ENCODE results near the gene STPG3.

Gene STPG3

DNA sequence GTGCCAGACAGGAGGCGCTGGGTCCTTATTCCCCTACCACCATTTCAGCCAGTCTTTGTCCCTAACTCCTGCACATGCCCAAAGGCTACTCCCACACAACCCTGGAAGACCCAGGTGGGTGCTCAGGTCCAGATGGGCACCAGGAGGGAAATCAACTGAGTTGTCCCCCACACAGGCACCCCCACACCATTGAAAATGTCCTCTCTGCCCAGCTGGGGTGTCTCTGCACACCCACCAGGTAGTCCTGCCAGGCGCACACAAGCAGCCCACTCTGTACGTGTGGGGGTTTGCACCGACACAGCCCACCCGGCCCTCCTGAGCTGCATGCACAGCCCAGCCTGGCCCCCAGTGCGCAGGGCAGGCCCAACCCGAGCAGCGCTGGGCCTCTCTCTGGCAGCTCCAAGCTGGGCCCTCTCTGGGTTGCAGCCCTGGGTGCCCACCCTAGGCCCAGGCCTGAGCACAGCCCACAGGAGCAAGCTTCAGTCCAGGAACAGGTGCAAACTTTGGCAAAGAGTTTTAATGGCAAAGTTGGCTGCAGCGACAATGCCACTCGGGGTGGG lies 31.2 kb upstream of the STPG3 start:
- Histone ChIP-seq H4K91ac (ENCODE audit: low read length) (no peak overlapping the region), H3K14ac (ENCODE audit: low read length in 2 of 2) (no peak overlapping the region), H2AK5ac (ENCODE audit: low read length, severe bottlenecking) (no peak overlapping the region), H3K27ac (ENCODE audit: low read length, poor library complexity, severe bottlenecking) (no peak overlapping the region), H2AFZ (ENCODE audit: low read depth, low read length) (no peak overlapping the region), H3K4me3 (ENCODE audit: insufficient read depth in 1 of 2, low read depth in 1 of 2, low read length in 2 of 2) (no peak overlapping the region), H3K9me3 (ENCODE audit: control insufficient read depth, low read length) (no peaks in the 10 kb centered on the region), H3K4ac (ENCODE audit: low read depth in 1 of 2, low read length in 2 of 2) (no peak overlapping the region), H3K27me3 (ENCODE audit: control insufficient read depth in 1 of 2, insufficient read depth in 1 of 2, low read length in 2 of 2) (no peaks in the 10 kb centered on the region), H3K36me3 (ENCODE audit: control insufficient read depth in 1 of 2, insufficient read depth in 2 of 2, low read depth in 1 of 2, low read length in 2 of 2) (peaks cover 2 to 27% of the 10 kb centered on the region in 2 experiments), H3K4me1 (ENCODE audit: control insufficient read depth, insufficient read depth, low read depth, low read length) (peaks cover 67% of the 10 kb centered on the region), H2BK120ac (ENCODE audit: low read depth, low read length) (no peak overlapping the region), H2BK15ac (ENCODE audit: low read depth, poor library complexity, severe bottlenecking) (no peak overlapping the region), H4K8ac (ENCODE audit: low read length) (no peak overlapping the region), H2BK5ac (ENCODE audit: low read depth, low read length, poor library complexity, severe bottlenecking) (no peak overlapping the region), H3K4me2 (ENCODE audit: low read length, poor library complexity, severe bottlenecking) (no peak overlapping the region), H2BK12ac (ENCODE audit: low read length in 2 of 2) (no peak overlapping the region), H3K79me1 (replicated peaks; ENCODE audit: low read length, poor library complexity, severe bottlenecking) (no peaks in the 10 kb centered on the region), H3K23ac (ENCODE audit: low read length in 2 of 2) (no peak overlapping the region), H3K18ac (ENCODE audit: low read depth in 1 of 2, low read length in 2 of 2) (no peak overlapping the region), H3K9ac (ENCODE audit: low read length) (no peak overlapping the region)
- 93% methylated on average over 10 of the region's 10 CpGs for WGBS
- no peak for DNase-seq

DNA sequence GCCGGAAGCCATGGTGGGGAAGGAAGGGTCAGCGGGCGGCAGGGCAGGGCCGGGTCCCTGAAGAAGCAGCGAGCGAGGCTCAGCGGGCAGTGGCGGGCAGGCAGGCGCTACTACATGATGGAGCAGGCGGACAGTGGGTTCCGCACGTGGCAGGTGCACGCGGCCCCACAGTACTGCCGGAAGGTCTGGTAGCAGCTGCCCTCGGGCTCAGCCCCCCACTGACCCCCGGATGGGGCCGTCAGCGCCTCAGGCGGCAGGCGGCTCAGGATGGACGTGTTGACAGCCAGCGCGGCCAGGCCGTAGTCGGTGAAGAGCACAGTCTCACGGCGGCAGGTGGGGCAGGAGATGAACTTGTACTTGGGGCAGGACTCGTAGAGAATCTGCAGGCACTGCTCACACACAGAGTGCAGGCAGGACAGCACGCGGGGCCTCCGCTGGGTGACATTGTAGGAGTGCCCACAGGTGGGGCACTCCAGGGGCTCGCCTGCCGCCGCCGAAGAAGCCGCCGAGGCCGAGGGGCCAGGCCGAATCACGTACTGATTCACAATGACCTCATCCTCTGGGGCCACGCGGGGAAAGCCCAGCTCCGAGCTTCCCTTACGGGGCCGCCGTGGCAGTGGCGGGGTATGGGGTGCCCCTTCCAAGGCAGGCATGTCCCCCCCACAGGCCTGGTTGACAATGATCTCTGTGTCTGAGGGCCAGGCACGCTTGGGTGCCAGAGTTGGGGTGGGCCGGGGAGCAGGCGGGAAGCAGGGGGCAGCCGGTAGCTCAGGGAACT lies 30.6 kb upstream of the STPG3 start:
- Histone ChIP-seq H2BK5ac (ENCODE audit: low read depth, low read length, poor library complexity, severe bottlenecking) (no peak overlapping the region), H3K27ac (ENCODE audit: low read length, poor library complexity, severe bottlenecking) (no peak overlapping the region), H3K9me3 (ENCODE audit: control insufficient read depth, low read length) (no peaks in the 10 kb centered on the region), H3K9ac (ENCODE audit: low read length) (no peak overlapping the region), H2BK15ac (ENCODE audit: low read depth, poor library complexity, severe bottlenecking) (no peak overlapping the region), H3K4me1 (ENCODE audit: control insufficient read depth, insufficient read depth, low read depth, low read length) (peaks cover 67% of the 10 kb centered on the region), H4K8ac (ENCODE audit: low read length) (no peak overlapping the region), H3K14ac (ENCODE audit: low read length in 2 of 2) (no peak overlapping the region), H3K4ac (ENCODE audit: low read depth in 1 of 2, low read length in 2 of 2) (no peak overlapping the region), H3K79me1 (replicated peaks; ENCODE audit: low read length, poor library complexity, severe bottlenecking) (no peaks in the 10 kb centered on the region), H3K23ac (ENCODE audit: low read length in 2 of 2) (no peak overlapping the region), H3K4me3 (ENCODE audit: insufficient read depth in 1 of 2, low read depth in 1 of 2, low read length in 2 of 2) (peak overlapping the region in 1 of 2 experiments; percentile 14), H2BK12ac (ENCODE audit: low read length in 2 of 2) (peak overlapping the region in 1 of 2 experiments; percentile 70), H2AK5ac (ENCODE audit: low read length, severe bottlenecking) (no peak overlapping the region), H2AFZ (ENCODE audit: low read depth, low read length) (no peak overlapping the region), H3K36me3 (ENCODE audit: control insufficient read depth in 1 of 2, insufficient read depth in 2 of 2, low read depth in 1 of 2, low read length in 2 of 2) (peaks cover 0 to 20% of the 10 kb centered on the region in 2 experiments), H2BK120ac (ENCODE audit: low read depth, low read length) (no peak overlapping the region), H3K4me2 (ENCODE audit: low read length, poor library complexity, severe bottlenecking) (no peak overlapping the region), H3K18ac (ENCODE audit: low read depth in 1 of 2, low read length in 2 of 2) (no peak overlapping the region), H4K91ac (ENCODE audit: low read length) (peak overlapping the region; percentile 14), H3K27me3 (ENCODE audit: control insufficient read depth in 1 of 2, insufficient read depth in 1 of 2, low read length in 2 of 2) (no peaks in the 10 kb centered on the region)
- WGBS: 92% methylated on average over 51 of the region's 52 CpGs
- DNase-seq: no peak

DNA sequence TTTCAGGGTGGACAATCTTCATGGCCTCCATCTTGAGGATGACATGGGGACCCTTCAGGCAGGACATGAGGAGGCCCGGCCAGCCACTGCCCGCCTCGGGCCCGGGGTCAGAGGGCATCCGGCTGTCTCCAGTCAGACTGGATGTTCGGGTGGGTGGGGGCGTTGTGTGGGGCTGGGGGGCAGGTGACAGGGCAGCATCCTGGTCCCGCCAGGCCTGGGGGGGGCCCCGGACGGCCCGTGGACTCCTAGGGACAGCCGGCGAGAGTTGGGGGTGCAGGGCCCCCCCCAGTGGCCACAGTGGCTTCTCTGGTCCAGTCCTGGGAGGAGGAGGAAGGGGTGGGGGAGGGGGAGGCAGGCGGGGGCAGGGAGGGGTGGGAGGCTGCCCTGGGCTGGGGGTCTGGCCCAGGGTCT lies 30.0 kb upstream of the STPG3 start:
- H4K91ac ChIP-seq (ENCODE audit: low read length): no peak overlapping the region
- no peak overlapping the region for H2AFZ ChIP-seq (ENCODE audit: low read depth, low read length)
- H3K4me3 ChIP-seq (ENCODE audit: insufficient read depth in 1 of 2, low read depth in 1 of 2, low read length in 2 of 2): no peak overlapping the region
- no peak overlapping the region for H3K14ac ChIP-seq (ENCODE audit: low read length in 2 of 2)
- no peaks in the 10 kb centered on the region for H3K27me3 ChIP-seq (ENCODE audit: control insufficient read depth in 1 of 2, insufficient read depth in 1 of 2, low read length in 2 of 2)
- H3K4me2 ChIP-seq (ENCODE audit: low read length, poor library complexity, severe bottlenecking): peak overlapping the region; percentile 80
- no peaks in the 10 kb centered on the region for H3K9me3 ChIP-seq (ENCODE audit: control insufficient read depth, low read length)
- DNase-seq: no peak
- no peaks in the 10 kb centered on the region for H3K79me1 ChIP-seq (replicated peaks; ENCODE audit: low read length, poor library complexity, severe bottlenecking)
- H3K27ac ChIP-seq (ENCODE audit: low read length, poor library complexity, severe bottlenecking): no peak overlapping the region
- H3K36me3 ChIP-seq (ENCODE audit: control insufficient read depth in 1 of 2, insufficient read depth in 2 of 2, low read depth in 1 of 2, low read length in 2 of 2): peaks cover 0 to 19% of the 10 kb centered on the region in 2 experiments
- H2AK5ac ChIP-seq (ENCODE audit: low read length, severe bottlenecking): no peak overlapping the region
- H3K4me1 ChIP-seq (ENCODE audit: control insufficient read depth, insufficient read depth, low read depth, low read length): peaks cover 70% of the 10 kb centered on the region
- no peak overlapping the region for H4K8ac ChIP-seq (ENCODE audit: low read length)
- H2BK12ac ChIP-seq (ENCODE audit: low read length in 2 of 2): no peak overlapping the region
- H3K4ac ChIP-seq (ENCODE audit: low read depth in 1 of 2, low read length in 2 of 2): no peak overlapping the region
- no peak overlapping the region for H2BK5ac ChIP-seq (ENCODE audit: low read depth, low read length, poor library complexity, severe bottlenecking)
- no peak overlapping the region for H3K18ac ChIP-seq (ENCODE audit: low read depth in 1 of 2, low read length in 2 of 2)
- no peak overlapping the region for H2BK120ac ChIP-seq (ENCODE audit: low read depth, low read length)
- WGBS: 92% methylated on average over 8 of the region's 14 CpGs
- no peak overlapping the region for H2BK15ac ChIP-seq (ENCODE audit: low read depth, poor library complexity, severe bottlenecking)
- no peak overlapping the region for H3K9ac ChIP-seq (ENCODE audit: low read length)
- H3K23ac ChIP-seq (ENCODE audit: low read length in 2 of 2): no peak overlapping the region

DNA sequence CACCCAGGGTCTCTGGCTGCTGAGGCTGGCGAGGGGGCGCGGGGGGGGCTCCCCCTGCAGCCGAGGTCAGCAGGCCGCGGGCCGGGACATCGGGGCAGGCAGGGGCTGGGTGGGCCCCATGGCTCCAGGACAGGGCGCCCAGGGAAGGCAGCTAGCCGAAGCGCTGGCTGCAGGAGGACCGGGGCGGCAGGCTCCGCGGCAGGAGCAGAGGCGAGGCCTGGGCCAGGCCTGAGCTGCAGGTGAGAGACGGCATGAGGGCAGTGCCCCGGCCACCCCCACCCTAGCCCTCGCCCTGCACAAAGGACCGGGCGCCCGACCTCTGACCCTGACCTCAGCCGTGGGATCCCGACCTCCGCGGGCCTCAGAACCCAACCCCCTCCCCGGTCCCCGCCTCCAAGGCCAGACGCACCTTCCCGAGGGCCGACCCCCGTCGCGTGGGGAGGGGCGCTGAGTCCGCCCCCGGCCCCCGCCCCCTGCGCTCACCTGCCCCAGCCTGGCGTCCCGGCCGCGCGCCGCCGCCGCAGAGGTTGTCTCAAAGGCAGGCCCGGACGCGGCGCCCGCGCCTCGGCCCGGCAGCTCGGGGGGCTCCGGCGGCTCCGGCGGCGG lies 29.5 kb upstream of the STPG3 start:
- peaks cover 69% of the 10 kb centered on the region for H3K4me1 ChIP-seq (ENCODE audit: control insufficient read depth, insufficient read depth, low read depth, low read length)
- H2AK5ac ChIP-seq (ENCODE audit: low read length, severe bottlenecking): no peak overlapping the region
- H4K91ac ChIP-seq (ENCODE audit: low read length): no peak overlapping the region
- H2BK120ac ChIP-seq (ENCODE audit: low read depth, low read length): no peak overlapping the region
- H3K4me2 ChIP-seq (ENCODE audit: low read length, poor library complexity, severe bottlenecking): peak overlapping the region; percentile 80
- no peak overlapping the region for H2AFZ ChIP-seq (ENCODE audit: low read depth, low read length)
- H3K23ac ChIP-seq (ENCODE audit: low read length in 2 of 2): no peak overlapping the region
- no peak overlapping the region for H3K4ac ChIP-seq (ENCODE audit: low read depth in 1 of 2, low read length in 2 of 2)
- no peak overlapping the region for H3K14ac ChIP-seq (ENCODE audit: low read length in 2 of 2)
- H3K27ac ChIP-seq (ENCODE audit: low read length, poor library complexity, severe bottlenecking): no peak overlapping the region
- no peaks in the 10 kb centered on the region for H3K79me1 ChIP-seq (replicated peaks; ENCODE audit: low read length, poor library complexity, severe bottlenecking)
- WGBS: 23% methylated on average over 27 of the region's 61 CpGs
- H2BK15ac ChIP-seq (ENCODE audit: low read depth, poor library complexity, severe bottlenecking): no peak overlapping the region
- no peak overlapping the region for H2BK5ac ChIP-seq (ENCODE audit: low read depth, low read length, poor library complexity, severe bottlenecking)
- H3K18ac ChIP-seq (ENCODE audit: low read depth in 1 of 2, low read length in 2 of 2): peak overlapping the region in 1 of 2 experiments; percentile 31
- H4K8ac ChIP-seq (ENCODE audit: low read length): peak overlapping the region; percentile 50
- no peaks in the 10 kb centered on the region for H3K27me3 ChIP-seq (ENCODE audit: control insufficient read depth in 1 of 2, insufficient read depth in 1 of 2, low read length in 2 of 2)
- H2BK12ac ChIP-seq (ENCODE audit: low read length in 2 of 2): no peak overlapping the region
- peaks cover 0 to 14% of the 10 kb centered on the region in 2 experiments for H3K36me3 ChIP-seq (ENCODE audit: control insufficient read depth in 1 of 2, insufficient read depth in 2 of 2, low read depth in 1 of 2, low read length in 2 of 2)
- no peak overlapping the region for H3K9ac ChIP-seq (ENCODE audit: low read length)
- peak overlapping the region in 1 of 2 experiments; percentile 54 for H3K4me3 ChIP-seq (ENCODE audit: insufficient read depth in 1 of 2, low read depth in 1 of 2, low read length in 2 of 2)
- no peaks in the 10 kb centered on the region for H3K9me3 ChIP-seq (ENCODE audit: control insufficient read depth, low read length)
- no peak for DNase-seq

All from mesenchymal stem cell (in vitro differentiated cells and primary cell).